GM21825 (cell line): Measurements from ENCODE around the gene GDF9.
"Not testable (repeated sequence)": the region's sequence is repeated elsewhere in the genome, so short reads cannot be mapped to it uniquely, and the experiment has no call there.

ENCODE experiments used
- ATAC-seq: cut with Tn5 transposase; IDR thresholded peaks from one replicate; pipeline ENCODE4 v1.9.1; 2021; ENCODE audit warnings: mild to moderate bottlenecking, moderate library complexity; ENCODE audit not compliant: unreplicated experiment

GDF9 gene

DNA sequence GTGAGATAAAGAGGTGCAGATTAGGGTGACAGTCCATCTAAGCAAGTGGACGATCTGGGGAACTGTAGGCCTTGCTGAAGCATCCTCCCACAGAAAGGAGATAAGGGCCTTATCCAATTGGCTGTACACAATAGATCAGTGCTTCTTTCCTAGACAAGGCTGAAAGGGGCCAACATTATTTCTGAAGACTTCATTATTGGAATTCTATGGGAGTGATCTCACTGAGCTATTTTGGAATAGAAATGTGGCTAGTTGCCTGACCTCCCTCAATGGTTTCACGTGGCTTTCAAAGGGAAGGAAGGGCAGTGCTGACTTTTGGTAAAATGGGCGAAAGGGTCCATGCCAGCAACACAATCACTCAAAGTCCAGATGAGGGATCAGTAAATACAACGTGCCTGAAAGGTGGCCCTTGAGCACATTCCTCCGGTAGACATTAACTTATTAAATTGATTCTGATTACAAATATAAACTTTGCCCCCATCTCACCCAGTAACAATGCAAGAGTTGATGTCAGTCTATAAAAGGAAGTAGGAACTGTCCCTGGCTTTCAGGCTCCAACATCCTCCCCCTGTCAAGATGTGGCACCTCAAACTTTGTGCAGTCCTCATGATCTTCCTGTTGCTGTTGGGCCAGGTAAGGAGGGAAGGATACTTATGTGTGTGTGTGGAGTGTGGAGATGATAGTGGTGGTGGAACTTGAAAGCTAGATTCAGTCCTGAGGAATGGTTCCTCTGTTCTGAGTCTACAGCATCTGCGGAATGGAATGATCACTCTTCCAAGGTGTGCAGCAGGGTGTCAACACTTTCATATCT lies 7.1 kb upstream of the GDF9 start, which contains the start of gene LEAP2:
Gene LEAP2, plus strand, starts transcription at position 550 of the 811 bp plus-strand sequence. Its CDS starts 27 bp downstream, at position 577.
- ATAC-seq: no peak

DNA sequence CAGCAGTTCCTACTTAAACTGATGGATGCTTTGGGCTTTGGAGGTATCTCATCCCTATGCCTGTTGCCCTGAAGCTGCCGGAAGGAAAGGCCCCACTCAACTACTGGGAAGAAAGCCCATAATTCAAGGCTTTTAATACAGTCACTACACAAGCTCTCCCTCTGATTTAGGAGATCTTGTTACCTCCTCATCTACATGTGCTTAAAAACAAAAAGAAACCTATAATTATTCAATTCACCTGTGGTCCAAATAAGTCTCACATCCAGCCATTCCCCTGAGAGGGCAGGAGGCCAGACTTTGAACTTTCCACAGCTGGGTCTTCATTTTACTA lies 6.5 kb upstream of the GDF9 start:
- ATAC-seq: no peak

DNA sequence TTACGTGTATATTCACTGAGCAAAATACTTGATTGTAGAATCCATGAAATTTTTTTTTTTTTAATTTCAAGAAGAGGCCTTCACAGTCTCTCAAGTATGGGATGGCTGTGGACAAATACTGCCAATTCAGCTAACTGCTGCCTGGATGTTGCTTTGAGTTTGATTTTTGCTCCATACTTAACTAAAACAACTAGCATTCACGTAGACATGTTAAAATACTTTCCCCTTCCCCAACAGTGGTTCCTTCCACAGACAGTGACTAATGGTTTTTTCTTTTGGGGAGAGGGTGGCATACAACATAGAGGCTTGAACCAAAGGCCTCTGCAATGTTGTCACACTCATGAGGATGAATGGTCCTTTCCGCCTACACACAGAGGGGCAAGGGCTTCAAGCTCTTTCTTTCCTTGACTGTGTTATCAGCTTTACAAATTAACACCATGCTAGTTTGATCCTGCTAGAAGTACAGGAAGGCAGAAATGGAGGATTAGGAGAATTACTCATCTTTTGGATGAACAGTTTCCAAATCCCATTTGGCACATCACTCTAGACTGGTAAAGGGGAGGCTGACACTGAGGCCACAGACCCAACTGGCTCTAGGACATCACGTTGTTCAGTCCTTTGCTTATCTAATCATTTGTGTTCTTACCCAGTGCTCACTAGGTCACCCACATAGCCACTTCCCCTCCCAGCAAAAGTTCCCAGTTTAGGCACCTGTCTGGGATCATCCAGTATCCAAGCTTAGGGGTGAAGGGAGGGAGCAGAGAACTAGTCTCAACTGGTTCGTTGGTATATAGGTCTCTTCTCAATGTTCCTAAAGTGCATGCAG lies 5.4 kb upstream of the GDF9 start:
- ATAC-seq: no peak

DNA sequence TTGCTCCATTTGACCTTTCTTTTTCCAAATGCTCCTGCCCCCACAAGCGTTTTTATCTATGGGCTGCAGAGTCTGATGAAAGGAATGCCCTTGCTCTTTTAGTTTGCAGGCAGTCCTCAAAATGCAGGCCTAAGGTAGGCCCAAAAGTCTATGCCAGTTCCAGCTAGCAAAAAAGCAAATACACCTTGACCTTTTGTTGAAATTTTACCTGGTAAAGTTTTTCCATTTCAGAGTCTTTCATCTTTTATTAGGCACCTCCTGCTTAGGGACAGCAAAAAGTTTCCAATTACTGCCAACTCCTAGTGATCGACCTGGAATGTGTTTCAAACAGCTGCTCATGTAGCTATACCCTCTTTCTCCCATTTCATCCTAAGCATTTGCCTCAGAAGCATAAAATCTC lies 4.5 kb upstream of the GDF9 start:
- no peak for ATAC-seq

DNA sequence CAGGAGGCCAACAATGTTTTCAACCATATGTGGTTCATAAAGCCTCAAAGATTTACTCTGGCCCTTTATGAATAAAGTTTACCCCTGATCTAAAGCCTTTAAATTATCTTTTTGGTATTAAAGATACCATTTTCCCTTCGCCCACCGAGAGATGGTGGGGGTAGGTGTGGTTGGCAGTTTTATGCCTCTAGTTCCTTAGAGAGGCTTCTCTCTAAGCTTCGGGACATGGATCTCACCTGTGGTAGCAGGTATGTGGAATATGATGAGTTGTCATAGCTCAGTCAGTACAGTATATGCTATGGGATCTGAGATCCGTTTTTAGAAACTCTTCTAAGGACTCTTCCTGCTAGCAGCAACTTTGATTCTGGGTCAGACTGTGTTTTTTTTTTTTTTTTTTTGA lies 2.5 kb upstream of the GDF9 start:
- no peak for ATAC-seq

DNA sequence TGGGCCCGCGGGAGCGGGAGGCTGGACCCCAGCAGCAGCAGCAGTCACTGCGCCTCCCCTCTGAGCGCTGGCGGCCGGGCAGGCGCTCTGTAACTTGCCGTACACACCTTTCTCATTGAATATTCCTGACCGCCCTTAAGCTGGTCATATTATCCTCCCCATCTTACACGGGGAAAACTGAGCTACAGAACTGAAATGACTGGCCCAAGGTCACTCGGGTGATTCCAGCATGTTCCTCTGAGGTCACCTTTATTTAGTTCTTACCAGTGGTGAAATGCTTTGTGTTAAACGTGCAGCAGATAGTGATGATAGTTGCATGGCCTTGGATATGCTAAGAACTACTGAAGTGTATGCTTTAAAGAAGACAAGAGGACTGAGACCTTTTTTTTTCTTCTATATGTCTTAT lies 780 bp upstream of the GDF9 start:
- ATAC-seq: peak; percentile 15

DNA sequence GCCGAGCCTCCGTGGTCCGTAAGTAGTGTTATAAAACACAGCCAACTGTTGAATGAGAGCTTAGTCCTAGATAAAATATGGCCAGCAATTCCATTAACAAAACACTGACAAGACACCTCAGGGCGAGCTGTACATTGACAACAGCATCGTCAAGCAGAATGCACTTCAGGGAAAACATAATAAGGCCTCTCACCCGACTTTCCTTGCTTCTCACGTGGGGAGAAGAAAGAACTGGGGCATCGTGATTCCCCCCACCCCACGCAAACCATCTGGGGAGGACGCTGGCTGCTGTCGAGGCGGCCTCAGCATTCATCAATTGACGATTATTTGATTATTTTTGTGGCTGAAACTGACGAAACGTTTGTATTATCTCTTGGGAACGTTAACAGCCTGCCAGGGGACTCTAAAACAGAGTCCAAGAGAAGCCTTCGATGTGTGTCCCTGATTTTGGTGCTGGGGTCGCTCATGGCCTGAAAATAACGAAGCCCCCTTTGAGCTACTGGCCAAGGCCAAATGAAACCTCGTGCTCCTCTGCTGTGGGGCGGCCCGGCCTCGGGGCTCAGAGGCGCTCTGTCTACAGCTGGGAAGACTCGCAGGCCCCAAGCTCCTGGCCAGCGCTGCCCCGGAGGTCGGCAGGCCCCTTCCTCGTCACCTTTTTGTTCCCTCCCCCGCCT lies 464 bp downstream of the GDF9 start:
- ATAC-seq: peak; percentile 19

DNA sequence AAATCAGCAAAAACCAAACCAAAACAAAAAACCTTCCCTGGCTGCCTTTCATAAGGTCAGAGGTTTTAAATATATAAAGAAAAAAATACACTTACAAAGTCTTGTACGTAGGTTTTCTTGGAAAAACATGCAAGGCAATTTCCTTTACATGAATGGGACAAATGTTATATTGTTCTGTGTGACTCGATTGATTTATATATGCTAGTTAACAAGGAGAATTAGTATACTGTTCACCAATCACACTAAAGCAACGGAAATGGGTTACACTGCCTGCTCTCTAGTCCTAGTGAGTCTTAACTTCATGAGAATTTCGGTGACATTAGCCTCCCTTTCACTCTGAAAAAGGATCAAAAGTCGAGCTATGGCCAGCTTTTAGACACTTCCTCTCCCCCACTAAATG lies 5.5 kb downstream of the GDF9 start:
- no peak for ATAC-seq

DNA sequence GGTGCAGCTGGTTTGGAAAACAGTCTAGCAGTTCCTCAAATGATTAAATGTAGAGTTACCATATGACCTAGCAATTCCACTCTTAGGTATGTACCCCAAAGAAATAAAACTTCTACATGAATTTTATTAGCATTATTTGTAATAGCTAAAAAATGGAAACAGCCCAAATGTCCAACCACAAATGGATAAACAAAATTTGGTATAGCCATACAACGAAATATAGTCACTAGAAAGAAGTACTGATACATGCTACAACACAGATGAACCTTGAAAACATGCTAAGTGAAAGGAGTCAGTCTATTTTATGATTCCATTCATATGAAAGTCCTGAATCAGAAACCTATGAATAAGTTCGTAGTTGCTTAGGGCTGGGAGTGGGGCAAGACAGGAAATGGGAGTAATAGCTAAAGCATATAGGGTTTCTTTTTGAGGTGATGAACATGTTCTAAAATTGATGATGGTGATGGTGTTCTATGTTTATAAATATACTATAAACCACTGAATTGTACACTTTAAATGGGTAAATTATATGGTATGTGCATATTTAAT lies 6.3 kb downstream of the GDF9 start:
- no peak for ATAC-seq

DNA sequence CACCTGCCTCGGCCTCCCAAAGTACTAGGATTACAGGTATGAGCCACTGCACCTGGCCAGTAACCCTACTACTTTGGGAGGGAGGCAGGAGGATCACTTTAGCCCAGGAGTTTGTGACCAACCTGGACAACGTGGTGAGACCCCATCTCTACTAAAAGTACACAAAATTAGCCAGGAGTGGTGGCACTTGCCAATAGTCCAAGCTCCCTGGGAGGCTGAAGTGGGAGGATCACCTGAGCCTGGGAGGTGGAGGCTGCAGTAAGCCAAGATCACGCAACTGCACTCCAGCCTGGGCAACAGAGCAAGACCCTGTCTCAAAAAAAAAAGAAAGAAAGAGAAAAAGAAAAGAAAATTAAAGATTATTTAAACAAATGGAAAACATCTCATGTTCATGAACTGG lies 10.3 kb downstream of the GDF9 start:
- ATAC-seq: no peak

DNA sequence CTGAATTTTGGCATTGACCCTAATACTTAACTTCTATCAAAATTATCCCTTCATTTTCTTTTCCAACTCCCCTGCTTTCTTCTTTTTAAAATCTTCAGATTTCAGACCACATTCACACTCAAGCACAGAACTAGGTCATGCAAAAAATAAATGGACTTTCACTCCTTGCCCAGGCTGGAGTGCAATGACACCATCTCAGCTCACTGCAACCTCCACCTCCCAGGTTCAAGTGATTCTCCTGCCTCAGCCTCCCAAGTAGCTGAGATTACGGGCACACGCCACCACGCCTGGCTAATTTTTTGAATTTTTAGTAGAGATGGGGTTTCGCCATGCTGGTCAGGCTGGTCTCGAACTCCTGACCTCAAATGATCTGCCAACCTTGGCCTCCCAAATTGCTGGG lies 11.3 kb downstream of the GDF9 start:
- not testable (repeated sequence) for ATAC-seq

DNA sequence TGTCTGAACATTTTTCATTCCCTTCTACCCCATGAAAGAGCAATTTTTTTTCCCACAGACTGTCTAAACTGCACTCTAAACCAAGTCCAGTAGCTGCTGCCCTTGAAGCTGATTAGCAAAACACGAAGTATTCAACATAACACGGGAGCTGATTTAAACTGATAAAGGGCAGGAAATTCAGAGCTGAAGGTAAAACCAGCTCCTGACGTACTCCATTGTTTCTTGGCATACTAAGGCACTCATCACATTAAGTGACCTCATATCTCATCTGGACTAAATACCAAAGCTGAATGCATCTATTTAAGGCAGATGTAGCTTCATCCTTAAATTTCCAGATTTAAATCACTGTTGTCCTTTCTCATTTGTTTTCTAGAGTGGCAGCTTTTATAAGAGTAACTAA lies 12.0 kb downstream of the GDF9 start:
- no peak for ATAC-seq

DNA sequence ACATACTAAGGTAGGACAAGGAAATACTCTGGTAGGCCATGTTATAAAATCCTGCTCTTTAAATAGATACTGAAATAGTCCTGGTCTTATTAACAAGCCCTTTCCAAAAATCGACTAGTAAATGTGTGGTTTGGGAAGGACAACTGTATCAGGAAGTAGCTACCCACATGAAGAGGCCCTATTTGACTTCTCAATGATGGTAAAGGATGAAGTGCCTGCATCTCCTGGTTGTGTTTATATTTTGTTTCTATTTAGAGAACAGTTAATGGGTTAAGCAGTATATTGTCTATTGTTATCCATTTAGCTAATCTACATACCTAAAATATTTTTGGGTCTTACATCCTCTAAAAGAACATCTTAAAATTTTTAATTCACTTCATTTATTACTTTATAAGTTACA lies 12.5 kb downstream of the GDF9 start:
- ATAC-seq: no peak

DNA sequence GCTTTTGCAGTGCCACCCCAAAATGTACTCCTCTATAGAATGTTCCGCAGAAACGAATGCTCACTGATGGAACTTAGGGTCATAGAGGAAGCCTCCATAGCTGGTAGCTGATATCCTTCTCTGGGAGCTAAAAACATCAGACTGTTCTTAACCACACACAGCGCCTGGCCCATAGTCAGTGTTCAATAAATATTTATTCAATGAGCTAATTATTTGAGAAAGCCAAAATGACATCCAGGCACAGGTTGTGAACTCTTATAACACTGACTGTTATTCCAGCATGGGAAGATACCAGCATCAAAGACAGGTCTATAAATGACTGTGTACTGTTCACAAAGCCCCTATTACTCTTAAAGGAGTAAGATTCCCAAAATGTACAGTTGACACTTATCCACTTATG lies 12.9 kb downstream of the GDF9 start:
- no peak for ATAC-seq

DNA sequence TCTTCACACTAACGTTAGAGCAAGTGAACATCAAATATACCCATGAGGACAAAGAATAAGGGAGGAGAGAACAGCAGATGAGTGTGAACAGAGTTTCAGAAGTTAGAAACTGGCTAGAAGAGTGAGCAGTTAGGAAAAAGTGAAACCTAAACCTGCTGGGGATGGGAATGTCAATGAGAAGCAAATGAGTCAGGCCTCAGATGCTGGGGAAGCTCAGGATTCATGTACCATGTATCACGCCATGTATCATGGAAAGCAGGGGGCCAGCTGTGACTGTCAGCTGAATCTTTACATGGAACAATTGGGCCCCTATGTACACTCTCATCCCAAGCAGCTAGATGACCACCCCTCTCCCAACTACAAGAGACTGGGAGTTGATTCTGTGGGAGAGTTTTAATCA lies 16.2 kb downstream of the GDF9 start:
- no peak for ATAC-seq

DNA sequence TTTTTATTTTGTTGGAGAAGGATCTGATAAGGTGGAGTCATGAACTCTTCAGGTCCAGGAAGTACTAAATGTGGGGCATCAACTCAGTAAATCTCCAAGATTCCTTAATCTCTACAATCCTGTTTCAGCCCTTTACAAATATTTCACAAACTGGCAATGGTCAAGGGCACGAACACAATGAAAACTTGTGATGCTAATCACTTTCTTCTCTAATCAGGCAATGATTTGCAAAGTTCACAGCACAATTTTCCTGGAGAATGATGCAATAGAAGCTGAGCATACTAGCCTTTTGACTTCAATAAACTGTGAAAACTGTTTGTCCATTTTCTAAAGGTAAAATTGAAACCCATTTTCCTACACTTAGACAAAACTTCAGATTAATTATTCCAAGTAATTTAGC lies 16.9 kb downstream of the GDF9 start:
- ATAC-seq: no peak

DNA sequence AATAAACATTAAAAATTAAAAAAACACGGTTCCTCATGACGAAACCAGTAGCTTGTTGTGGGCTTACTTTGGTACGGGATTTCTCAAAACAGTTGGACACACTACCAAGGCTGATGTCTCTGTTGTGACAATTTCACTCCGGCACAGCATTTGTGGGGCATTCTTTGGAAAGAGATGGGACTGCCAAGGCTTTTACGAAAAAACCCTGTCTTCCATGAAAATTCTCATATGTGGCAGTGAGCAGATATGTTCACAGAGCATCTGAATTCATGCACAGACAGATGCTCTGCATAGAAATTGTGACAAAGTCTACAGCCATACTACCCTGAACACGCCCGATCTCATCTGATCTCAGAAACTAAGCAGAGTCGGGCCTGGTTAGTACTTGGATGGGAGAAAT lies 18.0 kb downstream of the GDF9 start:
- no peak for ATAC-seq

DNA sequence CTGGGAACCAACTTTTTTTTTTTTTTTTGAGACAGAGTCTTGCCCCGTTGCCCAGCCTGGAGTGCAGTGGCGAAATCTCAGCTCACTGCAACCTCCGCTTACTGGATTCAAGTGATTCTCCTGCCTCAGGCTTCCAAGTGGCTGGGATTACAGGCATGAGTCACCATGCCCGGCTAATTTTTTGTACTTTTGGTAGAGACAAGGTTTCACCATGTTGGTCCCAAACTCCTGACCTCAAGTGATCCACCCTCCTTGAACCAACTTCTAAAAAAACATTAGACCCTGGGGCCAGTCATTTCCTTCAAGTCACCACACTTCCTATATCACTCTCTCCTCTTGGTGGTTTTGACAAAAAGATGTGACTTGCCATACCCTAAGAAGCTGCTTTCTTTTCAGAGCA lies 25.0 kb downstream of the GDF9 start:
- no peak for ATAC-seq

DNA sequence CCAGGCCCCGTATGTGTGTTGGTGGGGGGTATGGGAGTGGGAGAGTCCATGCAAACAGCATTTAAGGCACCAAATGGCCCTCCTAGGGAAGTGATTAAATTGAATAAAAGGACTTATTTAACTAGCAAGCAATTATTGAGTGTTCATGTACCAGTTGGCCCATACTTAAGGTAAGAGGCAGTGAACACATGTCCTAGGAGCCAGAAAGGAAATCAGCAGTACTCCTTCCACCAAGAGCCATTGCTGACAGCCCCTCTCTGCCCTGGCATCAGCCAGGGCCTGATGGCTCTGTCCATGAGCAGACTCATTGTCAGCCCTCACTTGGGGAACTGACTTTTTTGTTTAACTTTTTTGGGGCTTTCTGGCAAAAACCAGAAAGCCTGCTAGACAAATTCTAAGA lies 25.4 kb downstream of the GDF9 start:
- no peak for ATAC-seq

DNA sequence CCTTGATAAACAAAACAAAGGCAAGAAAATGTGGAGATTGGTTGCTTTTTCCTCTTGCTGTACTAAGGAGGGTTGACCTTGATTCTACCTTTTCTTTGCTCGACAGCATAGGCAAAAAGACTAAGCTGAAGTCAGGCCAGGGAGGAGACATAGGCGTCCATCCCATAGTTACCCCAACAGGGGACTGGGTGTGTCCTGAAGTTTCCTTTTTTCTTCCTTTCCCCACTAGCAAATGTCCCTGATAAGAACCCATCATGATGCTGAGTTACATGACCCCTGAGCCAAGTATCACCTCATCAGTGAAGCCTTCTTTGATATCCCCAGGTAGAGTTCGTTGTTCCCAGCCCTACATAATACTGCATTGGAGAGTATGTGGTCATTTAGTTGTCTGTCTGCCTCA lies 26.0 kb downstream of the GDF9 start:
- no peak for ATAC-seq
